Activated naive CD8-positive, alpha-beta T cell treated with anti-CD3 and anti-CD28 coated beads for 36 hours (primary cell): ENCODE data around the gene CLCA1. TPM values are rescaled to one million over a fixed set of nuclear protein-coding genes. Genes with fewer than 3 reads are reported as not detected.

Experiments used
- DNase-seq: peaks from one replicate; pipeline ENCODE4 v3.0.0; 2021
- H3K27ac Mint-ChIP-seq: one replicate; pipeline ENCODE4 v1.8.0; 2022; ENCODE audit warnings: mild to moderate bottlenecking, moderate library complexity, mixed read lengths
- H3K27me3 Mint-ChIP-seq: one replicate; pipeline ENCODE4 v1.8.0; 2022; ENCODE audit warnings: mild to moderate bottlenecking, mixed read lengths
- H3K36me3 Mint-ChIP-seq: one replicate; pipeline ENCODE4 v1.8.0; 2021; ENCODE audit warnings: mild to moderate bottlenecking, mixed read lengths
- H3K4me1 Mint-ChIP-seq: one replicate; pipeline ENCODE4 v1.8.0; 2021; ENCODE audit warnings: mixed read lengths
- H3K4me3 Mint-ChIP-seq: one replicate; pipeline ENCODE4 v1.8.0; 2022; ENCODE audit warnings: mild to moderate bottlenecking, moderate library complexity, mixed read lengths
- H3K9me3 Mint-ChIP-seq: one replicate; pipeline ENCODE4 v1.8.0; 2022; ENCODE audit warnings: mixed read lengths
- total RNA-seq, 2 experiments: library from RNA; stranded (reverse); gene quantifications; one replicate each; pipeline ENCODE4 v1.2.3, GENCODE V29; 2021

The CLCA1 gene
- total RNA-seq, 2 experiments from 2014 or later: not detected

DNA sequence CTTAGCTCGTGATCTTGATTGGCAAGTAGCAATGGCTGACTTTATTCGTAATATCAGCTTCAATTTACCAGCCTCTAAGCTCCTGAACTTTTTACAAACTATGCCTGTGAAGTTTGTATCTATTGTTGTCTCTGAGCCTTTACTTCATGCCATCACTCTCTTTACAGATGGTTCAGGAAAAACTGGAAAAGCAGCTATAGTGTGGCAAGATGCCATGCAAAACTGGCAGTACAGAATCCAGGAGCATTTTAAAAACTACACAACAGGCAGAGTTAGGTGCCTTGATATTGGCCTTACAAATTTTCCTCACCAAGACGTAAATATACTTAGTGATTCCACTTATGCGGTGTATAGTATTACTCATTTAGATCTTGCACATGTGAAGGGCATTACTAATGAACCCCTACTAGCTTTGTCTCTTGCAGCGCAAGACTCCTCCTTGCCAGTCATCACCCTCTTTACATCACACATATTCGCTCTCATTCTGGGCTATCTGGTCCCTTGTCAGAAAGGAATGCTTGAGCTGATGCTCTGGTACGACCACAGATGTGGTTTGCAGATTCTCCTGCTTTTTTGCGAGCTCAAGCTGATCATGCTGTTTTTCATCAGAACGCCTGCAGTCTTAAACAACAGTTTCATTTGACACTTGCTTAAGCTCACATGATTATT lies 36.3 kb downstream of the CLCA1 start:
- no peak for DNase-seq
- Mint-ChIP-seq H3K9me3 (no peaks in the 10 kb centered on the region), H3K36me3 (no peaks in the 10 kb centered on the region), H3K27me3 (peaks cover 21% of the 10 kb centered on the region), H3K27ac (no peak overlapping the region), H3K4me3 (no peak overlapping the region), H3K4me1 (peaks cover 16% of the 10 kb centered on the region)

DNA sequence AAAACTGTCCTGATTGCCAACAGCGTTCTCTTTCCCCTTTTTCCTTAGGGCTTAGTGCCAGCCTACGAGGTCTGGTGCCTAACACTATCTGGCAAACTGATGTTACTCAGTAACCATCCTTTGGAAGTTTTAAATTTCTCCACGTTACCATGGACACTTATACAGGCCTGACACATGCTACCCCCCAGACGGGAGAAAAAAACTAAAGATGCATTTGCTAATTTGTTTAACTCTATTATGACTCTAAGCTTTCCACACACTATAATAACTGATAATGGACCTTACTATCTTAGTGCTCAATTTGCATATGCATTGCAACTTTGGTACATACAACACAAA lies 36.8 kb downstream of the CLCA1 start:
- H3K27me3 Mint-ChIP-seq: peaks cover 21% of the 10 kb centered on the region
- H3K9me3 Mint-ChIP-seq: no peaks in the 10 kb centered on the region
- no peak overlapping the region for H3K27ac Mint-ChIP-seq
- H3K4me3 Mint-ChIP-seq: no peak overlapping the region
- DNase-seq: no peak
- H3K4me1 Mint-ChIP-seq: peaks cover 16% of the 10 kb centered on the region
- H3K36me3 Mint-ChIP-seq: no peaks in the 10 kb centered on the region

GRCh38 chr1:86507935-86508582 lies 39.3 kb downstream of the CLCA1 start:
- H3K27me3 Mint-ChIP-seq: peaks cover 13% of the 10 kb centered on the region

DNA sequence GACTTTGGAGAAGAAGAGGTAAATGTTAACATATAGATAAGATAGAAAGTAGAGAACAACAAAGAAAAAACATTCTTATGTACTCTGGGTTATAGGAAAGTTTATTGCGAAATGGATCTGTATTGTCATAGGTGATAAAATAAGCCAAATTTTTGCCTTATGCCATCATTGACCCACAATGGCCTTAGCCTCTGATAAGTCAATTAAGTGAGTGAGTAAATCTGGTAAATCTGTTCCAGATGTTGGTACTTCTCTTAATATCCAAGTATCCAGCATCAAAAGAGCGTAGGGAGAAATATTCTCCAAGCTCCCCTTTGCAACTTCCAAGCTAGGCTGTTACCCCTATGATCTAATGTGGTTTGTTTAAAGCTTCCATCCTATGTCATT lies 39.8 kb downstream of the CLCA1 start:
- Mint-ChIP-seq H3K4me1 (peaks cover 3% of the 10 kb centered on the region), H3K27me3 (peaks cover 9% of the 10 kb centered on the region), H3K27ac (no peak overlapping the region), H3K4me3 (no peak overlapping the region), H3K36me3 (no peaks in the 10 kb centered on the region), H3K9me3 (no peaks in the 10 kb centered on the region)
- DNase-seq: no peak

More at GRCh38 chr1:86507935-86508582, 39.3 kb downstream of the CLCA1 start:
- Mint-ChIP-seq H3K27ac (no peak overlapping the region), H3K9me3 (no peaks in the 10 kb centered on the region), H3K4me3 (no peak overlapping the region), H3K36me3 (no peaks in the 10 kb centered on the region), H3K4me1 (peaks cover 4% of the 10 kb centered on the region)
- no peak for DNase-seq

DNA sequence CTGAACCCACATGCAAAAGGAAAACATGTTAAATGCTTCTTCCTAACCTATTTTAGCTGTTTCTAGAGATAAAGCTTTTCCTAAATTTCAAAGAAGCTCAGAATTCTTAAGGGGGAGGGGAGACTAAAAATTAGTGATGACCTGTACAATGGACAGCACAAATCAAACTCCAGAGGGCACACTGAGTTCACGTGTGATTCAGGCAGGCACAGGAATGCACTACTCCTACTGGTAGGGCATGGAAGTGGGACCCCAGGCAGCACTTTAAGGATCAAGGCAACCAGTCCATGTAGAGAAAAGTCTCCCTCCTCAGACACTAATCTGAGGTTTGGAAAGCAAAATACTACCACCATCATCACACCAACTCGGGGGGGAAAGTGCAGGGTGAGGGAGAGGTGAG lies 46.9 kb downstream of the CLCA1 start:
- no peaks in the 10 kb centered on the region for H3K4me1 Mint-ChIP-seq
- DNase-seq: no peak
- H3K36me3 Mint-ChIP-seq: no peaks in the 10 kb centered on the region
- H3K9me3 Mint-ChIP-seq: no peaks in the 10 kb centered on the region
- H3K27ac Mint-ChIP-seq: no peak overlapping the region
- H3K4me3 Mint-ChIP-seq: no peak overlapping the region
- no peaks in the 10 kb centered on the region for H3K27me3 Mint-ChIP-seq

GRCh38 chr1:86516335-86516734 lies 47.6 kb downstream of the CLCA1 start:
- no peaks in the 10 kb centered on the region for H3K36me3 Mint-ChIP-seq

GRCh38 chr1:86517336-86517735 lies 48.6 kb downstream of the CLCA1 start:
- Mint-ChIP-seq H3K27me3 (no peaks in the 10 kb centered on the region), H3K27ac (no peak overlapping the region), H3K9me3 (no peaks in the 10 kb centered on the region), H3K4me1 (no peaks in the 10 kb centered on the region), H3K36me3 (no peaks in the 10 kb centered on the region), H3K4me3 (no peak overlapping the region)
- no peak for DNase-seq

More at GRCh38 chr1:86516335-86516734, 47.6 kb downstream of the CLCA1 start:
- no peak overlapping the region for H3K4me3 Mint-ChIP-seq
- H3K27me3 Mint-ChIP-seq: no peaks in the 10 kb centered on the region
- no peaks in the 10 kb centered on the region for H3K4me1 Mint-ChIP-seq
- no peak for DNase-seq
- H3K27ac Mint-ChIP-seq: no peak overlapping the region
- H3K9me3 Mint-ChIP-seq: no peaks in the 10 kb centered on the region

DNA sequence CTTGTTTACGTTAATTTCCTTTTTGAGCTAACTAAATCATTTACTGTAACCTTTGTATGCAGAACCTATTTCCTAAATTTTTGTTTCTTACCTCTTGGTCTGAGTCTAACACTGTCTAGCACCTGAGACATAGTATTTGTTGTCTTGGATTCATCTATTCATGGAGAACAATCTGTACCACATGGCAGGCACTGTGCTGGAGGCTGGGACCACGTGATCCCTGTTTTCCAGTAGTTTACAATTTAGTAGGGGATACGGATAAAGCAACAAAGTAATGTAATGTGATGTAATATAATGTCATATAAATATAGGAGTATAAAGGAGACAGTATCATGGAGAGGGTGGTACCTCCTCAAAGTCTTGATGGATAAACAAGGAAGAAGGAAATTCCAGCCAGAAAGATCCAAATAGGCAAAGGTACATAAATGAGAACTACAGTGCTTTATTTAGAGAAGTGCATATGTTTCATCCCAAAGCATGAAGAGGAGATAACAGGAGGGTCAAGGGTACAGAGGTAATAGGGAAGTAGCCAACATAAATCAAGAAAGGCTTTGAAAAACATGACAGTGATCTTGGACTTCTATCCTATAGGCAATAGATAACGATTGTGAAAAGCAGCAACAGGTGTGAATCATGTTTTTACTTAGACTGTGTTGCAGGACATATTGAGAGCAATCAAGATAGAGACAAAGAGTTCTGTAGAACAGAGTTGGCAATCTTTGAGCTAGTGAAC lies 52.2 kb downstream of the CLCA1 start:
- Mint-ChIP-seq H3K9me3 (no peaks in the 10 kb centered on the region), H3K4me1 (no peaks in the 10 kb centered on the region), H3K4me3 (no peak overlapping the region), H3K27me3 (no peaks in the 10 kb centered on the region), H3K36me3 (no peaks in the 10 kb centered on the region), H3K27ac (no peak overlapping the region)
- DNase-seq: no peak

DNA sequence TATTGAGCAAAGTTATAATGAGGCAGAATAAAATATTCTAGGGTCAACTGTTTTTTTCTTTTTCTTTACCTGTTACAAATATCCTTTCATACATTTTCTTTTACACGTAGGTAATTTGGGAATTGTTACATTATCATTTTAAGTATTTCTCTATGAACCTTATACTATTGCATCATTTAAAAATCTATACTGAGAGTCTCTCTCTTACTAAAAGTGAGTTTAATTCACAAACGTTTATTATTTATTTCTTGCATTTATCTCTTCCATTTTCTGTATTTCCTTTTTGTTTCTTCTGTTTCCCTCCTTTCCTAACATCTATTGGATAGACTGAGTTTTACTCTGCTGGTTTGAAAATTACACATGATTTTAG lies 52.8 kb downstream of the CLCA1 start:
- no peak for DNase-seq
- Mint-ChIP-seq H3K27ac (no peak overlapping the region), H3K27me3 (no peaks in the 10 kb centered on the region), H3K4me1 (no peaks in the 10 kb centered on the region), H3K36me3 (no peaks in the 10 kb centered on the region), H3K4me3 (no peak overlapping the region), H3K9me3 (no peaks in the 10 kb centered on the region)

GRCh38 chr1:86522240-86522639 lies 53.5 kb downstream of the CLCA1 start:
- no peak for DNase-seq
- no peak overlapping the region for H3K4me3 Mint-ChIP-seq
- H3K9me3 Mint-ChIP-seq: no peaks in the 10 kb centered on the region
- no peaks in the 10 kb centered on the region for H3K36me3 Mint-ChIP-seq
- no peaks in the 10 kb centered on the region for H3K27me3 Mint-ChIP-seq
- H3K4me1 Mint-ChIP-seq: no peaks in the 10 kb centered on the region
- H3K27ac Mint-ChIP-seq: no peak overlapping the region

DNA sequence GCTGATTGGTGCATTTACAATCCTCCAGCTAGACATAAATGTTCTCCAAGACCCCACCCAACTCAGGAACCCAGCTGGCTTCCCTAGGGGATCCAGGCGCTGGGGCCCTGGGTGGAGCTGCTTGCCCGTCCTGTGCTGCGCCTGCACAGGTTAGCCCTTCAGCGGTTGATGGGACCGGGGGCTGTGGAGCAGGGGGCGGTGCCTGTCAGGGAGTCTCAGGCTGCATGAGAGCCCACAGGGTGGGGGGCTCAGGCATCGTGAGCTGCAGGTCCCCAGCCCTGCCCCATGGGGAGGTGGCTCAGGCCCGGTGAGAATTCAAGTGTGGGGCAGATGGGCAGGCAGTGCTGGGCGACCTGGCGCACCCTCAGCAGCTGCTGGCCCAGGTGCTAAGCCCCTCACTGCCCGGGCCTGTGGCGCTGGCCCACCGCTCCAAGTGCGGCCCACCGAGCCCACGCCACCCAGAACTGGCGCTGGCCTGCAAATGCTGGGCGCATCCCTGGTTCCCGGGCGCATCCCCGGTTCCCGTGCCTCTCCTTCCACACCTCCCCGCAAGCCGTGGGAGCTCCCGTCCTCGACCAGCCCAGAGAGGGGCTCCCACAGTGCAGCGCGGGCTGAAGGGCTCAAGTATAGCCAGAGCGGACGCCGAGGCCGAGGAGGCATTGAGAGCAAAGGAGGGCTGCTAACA lies 55.1 kb downstream of the CLCA1 start:
- no peaks in the 10 kb centered on the region for H3K4me1 Mint-ChIP-seq
- no peak overlapping the region for H3K4me3 Mint-ChIP-seq
- DNase-seq: no peak
- H3K9me3 Mint-ChIP-seq: no peaks in the 10 kb centered on the region
- no peak overlapping the region for H3K27ac Mint-ChIP-seq
- no peaks in the 10 kb centered on the region for H3K36me3 Mint-ChIP-seq
- H3K27me3 Mint-ChIP-seq: no peaks in the 10 kb centered on the region

DNA sequence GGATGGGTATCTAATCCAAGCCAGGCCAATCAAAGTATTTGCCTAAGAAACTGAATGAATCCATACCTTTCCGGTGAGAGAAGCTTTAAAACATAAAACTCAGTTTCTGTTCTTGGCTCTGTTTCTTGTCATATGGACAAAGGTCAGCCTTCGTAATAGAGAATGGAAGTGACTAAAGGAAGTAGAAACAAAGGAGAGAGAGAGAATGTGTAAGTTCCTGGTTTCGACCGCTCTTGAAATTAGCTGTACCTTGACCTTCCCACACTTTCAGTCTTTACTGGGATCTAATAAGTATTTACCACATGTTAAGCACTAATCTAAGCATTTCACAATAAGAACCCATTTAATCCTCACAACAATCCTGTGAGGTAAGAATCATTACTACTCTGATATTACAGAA lies 58.6 kb downstream of the CLCA1 start:
- Mint-ChIP-seq H3K27ac (no peak overlapping the region), H3K9me3 (no peaks in the 10 kb centered on the region), H3K36me3 (no peaks in the 10 kb centered on the region)

GRCh38 chr1:86530211-86530845 lies 61.6 kb downstream of the CLCA1 start:
- Mint-ChIP-seq H3K27me3 (peaks cover 12% of the 10 kb centered on the region), H3K27ac (no peak overlapping the region)

More for the DNA sequence above, 58.6 kb downstream of the CLCA1 start:
- Mint-ChIP-seq H3K27me3 (no peaks in the 10 kb centered on the region), H3K4me1 (no peaks in the 10 kb centered on the region), H3K4me3 (no peak overlapping the region)
- DNase-seq: no peak

DNA sequence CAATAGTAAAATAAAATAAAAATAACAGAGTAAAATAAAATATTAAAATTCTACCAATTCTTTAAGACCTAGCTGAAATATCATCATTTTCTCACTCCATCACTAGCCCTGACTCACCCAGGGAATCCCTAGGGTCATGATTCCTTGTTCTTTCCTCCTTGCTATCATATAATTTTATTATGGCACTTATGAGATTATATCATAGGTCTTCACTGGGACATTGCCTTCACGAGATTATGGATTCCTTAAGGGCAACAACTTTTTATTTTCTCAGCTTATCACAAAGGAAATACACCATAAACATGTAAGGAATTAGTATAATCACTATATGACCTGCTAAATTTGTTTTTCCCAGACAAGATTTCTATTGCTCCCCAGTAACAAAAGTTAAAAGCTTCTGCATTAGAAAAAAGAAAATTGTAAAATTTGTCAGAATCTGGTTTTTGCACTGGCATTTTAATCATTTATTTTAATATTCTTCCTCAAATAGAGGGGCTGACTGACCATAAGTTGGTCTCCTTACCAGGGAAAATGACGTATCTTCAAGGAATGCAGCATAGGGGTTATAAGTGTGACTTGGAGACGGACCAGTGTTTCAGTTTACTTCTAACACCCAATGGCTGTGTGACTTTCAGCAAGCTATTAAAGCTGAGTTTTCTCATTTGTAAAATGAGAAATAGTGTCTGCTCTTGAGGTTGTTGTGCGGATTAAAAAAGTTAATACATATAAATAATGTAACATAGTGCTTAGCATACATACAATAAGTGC lies 69.4 kb downstream of the CLCA1 start:
- H3K9me3 Mint-ChIP-seq: no peaks in the 10 kb centered on the region
- H3K4me3 Mint-ChIP-seq: no peak overlapping the region
- no peaks in the 10 kb centered on the region for H3K4me1 Mint-ChIP-seq
- H3K36me3 Mint-ChIP-seq: no peaks in the 10 kb centered on the region
- H3K27me3 Mint-ChIP-seq: peaks cover 18% of the 10 kb centered on the region
- no peak for DNase-seq
- H3K27ac Mint-ChIP-seq: no peak overlapping the region

More at GRCh38 chr1:86530211-86530845, 61.6 kb downstream of the CLCA1 start:
- no peaks in the 10 kb centered on the region for H3K4me1 Mint-ChIP-seq
- H3K36me3 Mint-ChIP-seq: no peaks in the 10 kb centered on the region
- no peaks in the 10 kb centered on the region for H3K9me3 Mint-ChIP-seq
- H3K4me3 Mint-ChIP-seq: no peak overlapping the region
- DNase-seq: no peak
